HEK293 (cell line): ENCODE data around the gene PARVA.

Experiments
- CTCF ChIP-seq: fragments of 450-650 bp; formaldehyde crosslinking; IDR thresholded peaks from 2 replicates; pipeline ENCODE4 v1.5.1; 2016; ENCODE audit warnings: missing biosample characterization, missing genetic modification characterization
- MEIS1 ChIP-seq: sonication (generic); formaldehyde crosslinking; IDR thresholded peaks from 2 replicates; pipeline ENCODE4 v1.8.1; 2022; ENCODE audit warnings: missing genetic modification reagents, mild to moderate bottlenecking, borderline replicate concordance
- ZBTB49 ChIP-seq: fragments of 450-650 bp; formaldehyde crosslinking; IDR thresholded peaks from 2 replicates; pipeline ENCODE4 v1.5.1; 2016; ENCODE audit warnings: missing biosample characterization, missing genetic modification characterization, low read depth
- ZNF221 ChIP-seq: fragments of 450-650 bp; formaldehyde crosslinking; IDR thresholded peaks from 2 replicates; pipeline ENCODE4 v1.5.1; 2017; ENCODE audit warnings: missing biosample characterization, missing genetic modification characterization, borderline replicate concordance
- ZNF24 ChIP-seq: fragments of 450-650 bp; formaldehyde crosslinking; IDR thresholded peaks from 2 replicates; pipeline ENCODE4 v1.5.1; 2016; ENCODE audit warnings: missing biosample characterization, missing genetic modification characterization
- ZNF335 ChIP-seq: fragments of 450-650 bp; formaldehyde crosslinking; conservative IDR thresholded peaks from 2 replicates; pipeline ENCODE4 v1.5.1; 2016; ENCODE audit warnings: missing biosample characterization, missing genetic modification characterization
- ZNF366 ChIP-seq: fragments of 450-650 bp; formaldehyde crosslinking; conservative IDR thresholded peaks from 2 replicates; pipeline ENCODE4 v1.5.1; 2016; ENCODE audit warnings: missing biosample characterization, missing genetic modification characterization
- ZNF692 ChIP-seq: fragments of 450-650 bp; formaldehyde crosslinking; IDR thresholded peaks from 2 replicates; pipeline ENCODE4 v1.5.1; 2016; ENCODE audit warnings: missing biosample characterization, missing genetic modification characterization
- TF ChIP-seq, protein P1 (sequence below): fragments of 450-650 bp; formaldehyde crosslinking; IDR thresholded peaks from 2 replicates; pipeline ENCODE4 v1.5.1; 2016; ENCODE audit warnings: missing biosample characterization, missing genetic modification characterization

DNA sequence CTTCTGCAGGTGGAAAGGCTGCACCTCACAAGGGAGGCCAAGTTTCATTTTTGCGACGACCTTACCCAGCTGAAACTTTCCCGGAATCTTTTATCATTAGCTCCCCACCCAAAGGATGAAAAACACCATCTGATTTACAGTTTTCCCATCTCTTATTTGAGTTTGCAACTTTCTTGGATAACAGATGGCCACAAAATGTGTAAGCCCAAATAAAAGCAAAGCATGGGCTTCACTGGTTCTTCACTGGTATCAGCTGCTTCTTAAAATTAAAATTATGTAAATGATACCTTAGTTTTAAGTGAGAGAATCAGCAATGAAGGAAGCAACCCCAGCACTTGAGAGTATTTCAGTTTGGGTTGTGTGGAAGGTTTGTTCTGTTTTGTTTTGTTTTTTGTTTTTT, 55.8 kb downstream of the PARVA start:
- TF ChIP-seq ZNF24 (tag by site-specific recombination) (no peak), ZNF335 (no peak), CTCF (tag by site-specific recombination) (no peak), ZNF221 (no peak), ZNF692 (tag by site-specific recombination) (no peak), ZBTB49 (no peak), ZNF366 (tag by site-specific recombination) (no peak), MEIS1 (no peak)
- TF ChIP-seq, protein P1, sequence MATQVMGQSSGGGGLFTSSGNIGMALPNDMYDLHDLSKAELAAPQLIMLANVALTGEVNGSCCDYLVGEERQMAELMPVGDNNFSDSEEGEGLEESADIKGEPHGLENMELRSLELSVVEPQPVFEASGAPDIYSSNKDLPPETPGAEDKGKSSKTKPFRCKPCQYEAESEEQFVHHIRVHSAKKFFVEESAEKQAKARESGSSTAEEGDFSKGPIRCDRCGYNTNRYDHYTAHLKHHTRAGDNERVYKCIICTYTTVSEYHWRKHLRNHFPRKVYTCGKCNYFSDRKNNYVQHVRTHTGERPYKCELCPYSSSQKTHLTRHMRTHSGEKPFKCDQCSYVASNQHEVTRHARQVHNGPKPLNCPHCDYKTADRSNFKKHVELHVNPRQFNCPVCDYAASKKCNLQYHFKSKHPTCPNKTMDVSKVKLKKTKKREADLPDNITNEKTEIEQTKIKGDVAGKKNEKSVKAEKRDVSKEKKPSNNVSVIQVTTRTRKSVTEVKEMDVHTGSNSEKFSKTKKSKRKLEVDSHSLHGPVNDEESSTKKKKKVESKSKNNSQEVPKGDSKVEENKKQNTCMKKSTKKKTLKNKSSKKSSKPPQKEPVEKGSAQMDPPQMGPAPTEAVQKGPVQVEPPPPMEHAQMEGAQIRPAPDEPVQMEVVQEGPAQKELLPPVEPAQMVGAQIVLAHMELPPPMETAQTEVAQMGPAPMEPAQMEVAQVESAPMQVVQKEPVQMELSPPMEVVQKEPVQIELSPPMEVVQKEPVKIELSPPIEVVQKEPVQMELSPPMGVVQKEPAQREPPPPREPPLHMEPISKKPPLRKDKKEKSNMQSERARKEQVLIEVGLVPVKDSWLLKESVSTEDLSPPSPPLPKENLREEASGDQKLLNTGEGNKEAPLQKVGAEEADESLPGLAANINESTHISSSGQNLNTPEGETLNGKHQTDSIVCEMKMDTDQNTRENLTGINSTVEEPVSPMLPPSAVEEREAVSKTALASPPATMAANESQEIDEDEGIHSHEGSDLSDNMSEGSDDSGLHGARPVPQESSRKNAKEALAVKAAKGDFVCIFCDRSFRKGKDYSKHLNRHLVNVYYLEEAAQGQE (tag by site-specific recombination): no peak
